Melanocyte of skin (primary cell): ENCODE measurements around the gene STAB2. TPM values are rescaled to one million over a fixed set of nuclear protein-coding genes. Genes with fewer than 3 reads are reported as not detected.

Experiments used
- small RNA-seq, 2 donors: library from RNA; depleted of rRNA; stranded (forward); fragments of <200 nt; gene quantifications; one replicate each; pipeline ENCODE3, GENCODE V24; 2012
- total RNA-seq, 2 donors: library from RNA; depleted of rRNA; stranded (reverse); fragments of >200 nt; gene quantifications; 2 replicates each; pipeline ENCODE4 v1.2.3, GENCODE V29; 2012

STAB2 gene, protein sequence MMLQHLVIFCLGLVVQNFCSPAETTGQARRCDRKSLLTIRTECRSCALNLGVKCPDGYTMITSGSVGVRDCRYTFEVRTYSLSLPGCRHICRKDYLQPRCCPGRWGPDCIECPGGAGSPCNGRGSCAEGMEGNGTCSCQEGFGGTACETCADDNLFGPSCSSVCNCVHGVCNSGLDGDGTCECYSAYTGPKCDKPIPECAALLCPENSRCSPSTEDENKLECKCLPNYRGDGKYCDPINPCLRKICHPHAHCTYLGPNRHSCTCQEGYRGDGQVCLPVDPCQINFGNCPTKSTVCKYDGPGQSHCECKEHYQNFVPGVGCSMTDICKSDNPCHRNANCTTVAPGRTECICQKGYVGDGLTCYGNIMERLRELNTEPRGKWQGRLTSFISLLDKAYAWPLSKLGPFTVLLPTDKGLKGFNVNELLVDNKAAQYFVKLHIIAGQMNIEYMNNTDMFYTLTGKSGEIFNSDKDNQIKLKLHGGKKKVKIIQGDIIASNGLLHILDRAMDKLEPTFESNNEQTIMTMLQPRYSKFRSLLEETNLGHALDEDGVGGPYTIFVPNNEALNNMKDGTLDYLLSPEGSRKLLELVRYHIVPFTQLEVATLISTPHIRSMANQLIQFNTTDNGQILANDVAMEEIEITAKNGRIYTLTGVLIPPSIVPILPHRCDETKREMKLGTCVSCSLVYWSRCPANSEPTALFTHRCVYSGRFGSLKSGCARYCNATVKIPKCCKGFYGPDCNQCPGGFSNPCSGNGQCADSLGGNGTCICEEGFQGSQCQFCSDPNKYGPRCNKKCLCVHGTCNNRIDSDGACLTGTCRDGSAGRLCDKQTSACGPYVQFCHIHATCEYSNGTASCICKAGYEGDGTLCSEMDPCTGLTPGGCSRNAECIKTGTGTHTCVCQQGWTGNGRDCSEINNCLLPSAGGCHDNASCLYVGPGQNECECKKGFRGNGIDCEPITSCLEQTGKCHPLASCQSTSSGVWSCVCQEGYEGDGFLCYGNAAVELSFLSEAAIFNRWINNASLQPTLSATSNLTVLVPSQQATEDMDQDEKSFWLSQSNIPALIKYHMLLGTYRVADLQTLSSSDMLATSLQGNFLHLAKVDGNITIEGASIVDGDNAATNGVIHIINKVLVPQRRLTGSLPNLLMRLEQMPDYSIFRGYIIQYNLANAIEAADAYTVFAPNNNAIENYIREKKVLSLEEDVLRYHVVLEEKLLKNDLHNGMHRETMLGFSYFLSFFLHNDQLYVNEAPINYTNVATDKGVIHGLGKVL (N-terminal part only)
- not detected for total RNA-seq

GRCh38 chr12:103586791-103587370, at the start of gene STAB2:
STAB2 (plus strand) TSS chr12:103587273; CDS start chr12:103587477, 204 bp downstream.

Small RNA genes lying within 50 kb of the gene (small RNA-seq; reads per million reads assigned to genes)
- 0 reads per million in 2 donors for gene RF00096

Other genes with a start within 250 kb of the STAB2 start
- under 1 TPM in 1 of 2 donors, not detected in 1; under 0.01 TPM for gene C12orf42, start 91.3 kb upstream of the STAB2 start, total RNA-seq